A673 (cell line): ENCODE results near the gene SSC4D. TPM values are rescaled to one million over a fixed set of nuclear protein-coding genes. Genes with fewer than 3 reads are reported as not detected.
A peak's percentile ranks its signal among the peaks of the same experiment; 100 is the strongest.

Source experiments
- BruUV-seq: library from RNA; stranded (reverse); fragments of 400-500 nt; replicated peaks from 2 replicates; lab custom pipeline; 2021; lab: Mats Ljungman, UMichigan
- CTCF ChIA-PET: fragments of 300-600 bp; sonication (Branson Sonifier 250); formaldehyde crosslinking; loops from one replicate; lab custom pipeline; 2022; ENCODE audit warnings: antibody characterized with exemption; lab: Charles Lee
- POLR2A ChIA-PET: fragments of 300-600 bp; sonication (Branson Sonifier 250); formaldehyde crosslinking; loops from one replicate; lab custom pipeline; 2022; ENCODE audit warnings: antibody characterized with exemption; ENCODE audit not compliant: low non-redundant PET; lab: Charles Lee
- DNase-seq: peaks from one replicate; pipeline ENCODE4 v3.0.0-alpha.2; 2015; ENCODE audit warnings: low spot score
- H3K27ac ChIP-seq: fragments of 200-600 bp; sonication (generic); 2 replicates; pipeline ENCODE4 v1.5.1; 2016; ENCODE audit warnings: mixed run types, low read depth, mild to moderate bottlenecking, mixed read lengths, antibody characterized with exemption, low read length; ENCODE audit not compliant: poor library complexity, severe bottlenecking
- H3K27me3 ChIP-seq: fragments of 200-600 bp; sonication (generic); replicated peaks from 2 replicates; pipeline ENCODE4 v1.6.1; 2017; ENCODE audit warnings: mixed run types, low read depth, mild to moderate bottlenecking, mixed read lengths, antibody characterized with exemption, low read length; ENCODE audit not compliant: insufficient read depth, poor library complexity
- H3K36me3 ChIP-seq: fragments of 200-600 bp; sonication (generic); 2 replicates; pipeline ENCODE4 v1.6.1; 2016; ENCODE audit warnings: mixed run types, mild to moderate bottlenecking, mixed read lengths, antibody characterized with exemption, low read length; ENCODE audit not compliant: insufficient read depth, poor library complexity, severe bottlenecking
- H3K4me1 ChIP-seq: fragments of 200-600 bp; sonication (generic); 2 replicates; pipeline ENCODE4 v1.6.1; 2017; ENCODE audit warnings: mixed run types, mild to moderate bottlenecking, mixed read lengths, antibody characterized with exemption, low read length; ENCODE audit not compliant: insufficient read depth, poor library complexity, severe bottlenecking
- H3K4me3 ChIP-seq: fragments of 200-600 bp; sonication (generic); 2 replicates; pipeline ENCODE4 v1.5.1; 2016; ENCODE audit warnings: low read depth, mixed run types, mild to moderate bottlenecking, mixed read lengths, low read length; ENCODE audit not compliant: poor library complexity, severe bottlenecking
- H3K9me3 ChIP-seq: fragments of 200-600 bp; sonication (generic); 2 replicates; pipeline ENCODE4 v1.6.1; 2016; ENCODE audit warnings: mixed run types, low read depth, mild to moderate bottlenecking, mixed read lengths, antibody characterized with exemption, low read length; ENCODE audit not compliant: poor library complexity, severe bottlenecking
- CTCF ChIP-seq: fragments of 300-800, 200-600 bp; sonication (generic); conservative IDR thresholded peaks from 2 replicates; pipeline ENCODE4 v1.5.1; 2017; ENCODE audit warnings: low read depth, mild to moderate bottlenecking, antibody characterized with exemption, low read length, moderate library complexity, mixed read lengths
- EZH2 ChIP-seq: fragments of 200-600 bp; sonication (generic); IDR thresholded peaks from 2 replicates; pipeline ENCODE4 v1.6.1; 2017; ENCODE audit warnings: borderline replicate concordance, low read depth, mild to moderate bottlenecking, mixed read lengths, antibody characterized with exemption, low read length; ENCODE audit not compliant: poor library complexity, severe bottlenecking
- intact Hi-C: fragments of 100-400 bp; cut with micrococcal nuclease; formaldehyde crosslinking; loops from one replicate; pipeline ENCODE4 v1.10.0; 2022; ENCODE audit not compliant: unreplicated experiment
- total RNA-seq: library from RNA; stranded (reverse); gene quantifications from 2 replicates; pipeline ENCODE4 v1.2.3, GENCODE V29; 2021

Gene SSC4D
- total RNA-seq, 1 experiment from 2014 or later, result 1.2 TPM

DNA sequence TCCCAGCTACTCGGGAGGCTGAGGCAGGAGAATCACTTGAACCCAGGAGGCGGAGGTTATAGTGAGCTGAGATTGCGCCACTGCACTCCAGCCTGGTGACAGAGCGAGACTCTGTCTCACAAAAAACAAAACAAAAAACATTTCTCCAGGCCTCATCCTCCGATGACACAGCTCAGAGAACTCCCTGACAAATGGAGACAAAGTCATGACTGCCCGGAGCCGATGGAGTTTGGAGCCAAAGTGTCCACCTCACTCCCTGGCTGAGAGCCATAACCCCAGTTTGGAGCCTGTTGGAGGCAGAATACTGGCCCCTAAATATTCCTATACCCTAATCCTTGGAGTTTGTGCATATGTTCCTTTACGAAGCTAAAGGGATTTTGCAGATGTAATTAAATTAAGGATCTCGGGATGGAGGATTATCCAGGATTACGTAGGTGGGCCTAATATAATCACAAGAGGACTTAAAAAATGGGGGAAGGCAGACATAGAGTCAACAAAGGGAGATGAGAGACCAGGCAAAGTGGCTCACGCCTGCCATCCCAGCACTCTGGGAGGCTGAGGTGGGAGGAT lies 22.7 kb downstream of the SSC4D start:
- Histone ChIP-seq H3K4me1 (no peaks in the 10 kb centered on the region), H3K9me3 (no peaks in the 10 kb centered on the region), H3K27me3 (no peaks in the 10 kb centered on the region), H3K36me3 (no peaks in the 10 kb centered on the region), H3K4me3 (no peak overlapping the region), H3K27ac (no peak overlapping the region)
- ChIA-PET CTCF (interaction anchor here (0.6 kb wide), 2 partner anchors 11 to 21 kb away, joined by 5 to 9 read pairs; no protein-coding TSS in a partner anchor), POLR2A (no interaction called here)
- intact Hi-C loops, result no loop called here
- no peak for TF ChIP-seq EZH2
- TF ChIP-seq CTCF, result no peak
- BruUV-seq, result no TSS peak
- DNase-seq, result no peak

- TF ChIP-seq EZH2 (no peak), CTCF (no peak)
- no TSS peak for BruUV-seq
- Histone ChIP-seq H3K27me3 (no peaks in the 10 kb centered on the region), H3K4me3 (no peak overlapping the region), H3K9me3 (no peaks in the 10 kb centered on the region), H3K27ac (no peak overlapping the region), H3K36me3 (no peaks in the 10 kb centered on the region), H3K4me1 (peaks cover 17% of the 10 kb centered on the region)
- ChIA-PET CTCF (no interaction called here), POLR2A (interaction anchor here (0.6 kb wide), 1 partner anchor 216 kb away, joined by 4 read pairs; no protein-coding TSS in a partner anchor)
- intact Hi-C loops, result no loop called here
- peak; percentile 57 for DNase-seq
Observed at GRCh38 chr7:76383089-76383944, 26.2 kb downstream of the SSC4D start.

GRCh38 chr7:76381814-76382213 lies 27.7 kb downstream of the SSC4D start:
- TF ChIP-seq EZH2, result no peak
- no peak for TF ChIP-seq CTCF
- no peak for DNase-seq
- H3K27me3 ChIP-seq, result no peaks in the 10 kb centered on the region
- ChIA-PET POLR2A (no interaction called here), CTCF (no interaction called here)
- no peak overlapping the region for H3K4me3 ChIP-seq
- intact Hi-C loops, result no loop called here
- no peaks in the 10 kb centered on the region for H3K9me3 ChIP-seq
- no peaks in the 10 kb centered on the region for H3K36me3 ChIP-seq
- no TSS peak for BruUV-seq
- peaks cover 17% of the 10 kb centered on the region for H3K4me1 ChIP-seq
- H3K27ac ChIP-seq, result no peak overlapping the region
